KBM-7 (cell line): ENCODE data around the gene MDH1.
"Not testable (repeated sequence)": the region's sequence is repeated elsewhere in the genome, so short reads cannot be mapped to it uniquely, and the experiment has no call there.

Experiments
- DNase-seq: peaks from one replicate; pipeline ENCODE4 v3.0.0-alpha.2; 2015
- in situ Hi-C: fragments of 300-500 bp; cut with MboI; formaldehyde crosslinking; loops from 2 replicates; pipeline ENCODE4 v1.14.3; 2020; ENCODE audit warnings: low sequenced_read_pairs, low pct_unique_long_range_greater_than_20kb, mixed read lengths

The MDH1 gene

DNA sequence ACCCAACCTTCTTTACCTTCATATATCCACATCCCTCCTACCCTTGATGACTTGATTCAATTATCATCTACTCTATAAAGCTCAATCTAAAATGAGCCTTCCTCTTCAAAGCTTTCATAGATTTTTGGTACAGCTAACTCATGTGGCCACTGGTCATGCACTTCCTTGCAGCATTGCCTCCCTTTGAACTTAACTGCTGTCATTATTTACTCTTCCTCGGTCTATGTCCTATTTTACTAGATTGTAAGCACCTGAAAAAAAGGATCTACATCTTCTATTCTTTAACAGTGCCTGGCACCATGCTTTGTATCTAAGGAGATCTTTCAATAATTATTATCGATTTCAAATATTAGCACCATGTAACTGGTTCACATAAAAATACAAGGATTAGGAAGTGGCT, 30.6 kb downstream of the MDH1 start:
- no peak for DNase-seq
- in situ Hi-C loops, result no loop called here

DNA sequence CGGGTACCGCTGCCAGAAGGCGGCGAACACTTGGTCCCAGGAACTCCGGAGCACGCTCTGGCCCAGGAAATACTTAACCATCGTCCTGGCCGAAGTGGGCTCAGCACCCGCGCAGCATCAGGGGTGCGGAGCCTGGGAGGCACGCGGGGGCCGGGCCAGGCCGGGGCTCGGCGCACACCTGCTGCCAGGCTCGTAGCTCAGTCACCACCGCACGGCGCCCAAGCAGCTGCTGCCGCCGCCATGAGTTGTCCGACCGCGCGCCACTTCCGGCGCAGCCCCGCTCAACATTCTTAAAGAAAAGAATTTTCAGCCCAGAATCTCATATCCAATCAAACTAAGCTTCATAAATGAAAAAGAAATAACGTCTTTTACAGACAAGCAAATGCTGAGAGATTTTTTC, 34.0 kb downstream of the MDH1 start:
- DNase-seq, result no peak
- in situ Hi-C loops, result no loop called here

DNA sequence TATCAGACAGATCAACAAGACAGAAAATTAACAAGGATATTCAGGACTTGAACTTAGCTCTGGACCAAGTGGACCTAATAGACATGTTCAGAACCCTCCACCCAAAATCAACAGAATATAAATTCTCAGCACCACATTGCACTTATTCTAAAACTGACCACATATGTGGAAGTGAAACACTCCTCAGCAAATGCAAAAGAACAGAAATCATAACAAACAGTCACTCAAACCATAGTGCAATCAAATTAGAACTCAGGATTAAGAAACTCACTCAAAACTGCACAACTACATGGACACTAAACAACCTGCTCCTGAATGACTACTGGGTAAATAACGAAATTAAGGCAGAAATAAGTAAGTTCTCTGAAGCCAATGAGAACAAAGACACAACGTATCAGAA, 35.0 kb downstream of the MDH1 start:
- DNase-seq, in situ Hi-C loops: not testable (repeated sequence)

DNA sequence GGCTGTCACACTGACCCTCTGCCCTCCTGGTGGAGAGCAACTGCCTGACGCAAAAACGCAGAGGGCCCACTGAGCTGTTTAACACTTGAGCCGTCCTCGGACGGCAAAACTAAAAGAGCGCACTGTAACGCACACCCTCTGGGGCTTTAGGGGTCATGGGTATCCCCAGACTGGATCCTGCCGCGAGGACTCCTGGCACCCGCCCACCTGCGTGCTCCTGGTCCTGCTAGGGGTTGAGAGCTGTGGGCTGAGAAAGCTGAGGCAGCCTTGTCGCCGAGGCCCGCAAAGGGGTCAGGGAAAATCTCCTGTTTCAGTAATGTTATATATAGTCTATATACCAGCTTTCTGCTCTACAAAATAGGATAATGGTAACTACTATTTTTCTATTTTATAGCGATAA, 39.1 kb downstream of the MDH1 start:
- in situ Hi-C loops, result no loop called here
- no peak for DNase-seq

DNA sequence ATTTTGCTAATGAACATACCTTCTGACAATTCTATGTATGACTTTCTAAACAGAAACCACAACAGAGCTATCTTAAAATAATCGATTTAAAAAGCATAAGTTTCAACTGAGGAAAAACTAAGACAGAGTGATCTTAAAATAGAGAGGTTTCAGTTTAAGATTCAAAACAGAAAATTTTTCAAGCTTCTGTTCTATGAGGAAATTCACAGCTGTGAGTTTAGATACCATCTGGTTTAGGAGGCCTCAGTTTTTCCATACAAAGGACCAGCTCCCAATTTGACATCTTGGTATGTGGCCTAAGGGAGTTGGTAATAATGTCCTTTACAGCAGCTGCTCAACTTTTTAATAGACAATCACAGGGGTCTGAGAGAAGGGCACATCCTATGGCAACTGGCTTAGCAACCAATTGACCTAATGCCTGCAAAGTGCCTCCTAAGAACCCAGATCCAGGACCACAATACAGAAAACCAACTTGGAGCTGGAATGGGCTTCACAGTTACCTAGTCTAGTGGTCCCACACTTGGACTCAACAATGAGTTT, 39.7 kb downstream of the MDH1 start:
- in situ Hi-C loops, result no loop called here

DNA sequence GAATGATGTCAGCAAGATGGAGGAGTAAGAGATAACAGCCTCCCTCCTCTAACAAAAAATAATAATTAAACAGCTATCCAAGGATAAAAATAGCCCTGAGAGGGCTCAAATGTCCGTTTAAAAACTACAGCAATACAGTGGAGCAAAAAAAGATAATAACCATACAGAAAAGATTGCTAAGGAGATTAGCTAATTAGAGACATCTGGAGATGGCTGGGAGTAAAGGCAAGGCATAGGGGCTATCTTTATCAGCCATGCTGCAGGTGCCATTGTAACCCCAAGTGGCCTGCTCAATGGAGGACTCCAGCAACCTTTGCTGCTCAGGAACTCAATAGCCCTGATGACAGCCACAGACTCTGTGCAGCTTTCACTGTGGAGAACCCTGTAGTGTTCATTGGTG, 42.7 kb downstream of the MDH1 start:
- DNase-seq, result no peak
- in situ Hi-C loops, result no loop called here

More for the DNA sequence above, 39.7 kb downstream of the MDH1 start:
- DNase-seq, result no peak

DNA sequence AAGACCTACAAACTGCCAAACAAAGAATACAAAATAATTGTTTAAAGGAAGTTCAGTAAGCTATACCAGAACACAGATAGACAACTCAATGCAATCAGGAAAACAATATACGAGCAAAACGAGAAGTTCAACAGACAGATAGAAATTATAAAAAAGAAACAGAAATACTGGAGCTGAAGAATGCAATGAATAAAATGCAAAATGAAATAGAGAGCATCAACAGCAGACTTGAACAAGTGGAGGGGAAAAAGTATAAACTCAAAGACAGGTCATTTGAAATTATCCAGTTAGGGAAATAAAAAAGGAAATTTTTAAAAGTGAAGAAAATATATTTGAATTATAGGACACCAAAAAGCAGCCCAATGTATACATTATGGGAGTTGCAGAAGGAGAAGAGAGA, 43.6 kb downstream of the MDH1 start:
- DNase-seq, result no peak
- in situ Hi-C loops, result no loop called here

DNA sequence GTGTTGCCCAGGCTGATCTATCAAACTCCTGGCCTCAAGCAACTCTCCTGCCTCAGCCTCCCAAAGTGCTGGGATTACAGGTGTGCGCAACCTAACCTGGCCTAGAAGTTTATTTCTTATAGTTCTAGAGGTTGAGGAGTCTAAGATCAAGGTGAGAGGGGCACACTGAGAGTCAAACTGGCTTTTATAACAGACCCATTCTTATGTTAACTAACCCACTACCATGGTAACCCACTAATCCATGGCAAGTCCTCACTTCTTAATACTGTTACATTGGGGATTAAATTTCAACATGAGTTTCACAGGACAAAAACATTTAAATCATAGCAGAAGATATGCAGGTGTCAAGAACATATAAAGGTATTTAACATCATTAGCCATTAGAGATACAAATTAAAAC, 50.6 kb downstream of the MDH1 start:
- DNase-seq, result no peak
- in situ Hi-C loops, result no loop called here

DNA sequence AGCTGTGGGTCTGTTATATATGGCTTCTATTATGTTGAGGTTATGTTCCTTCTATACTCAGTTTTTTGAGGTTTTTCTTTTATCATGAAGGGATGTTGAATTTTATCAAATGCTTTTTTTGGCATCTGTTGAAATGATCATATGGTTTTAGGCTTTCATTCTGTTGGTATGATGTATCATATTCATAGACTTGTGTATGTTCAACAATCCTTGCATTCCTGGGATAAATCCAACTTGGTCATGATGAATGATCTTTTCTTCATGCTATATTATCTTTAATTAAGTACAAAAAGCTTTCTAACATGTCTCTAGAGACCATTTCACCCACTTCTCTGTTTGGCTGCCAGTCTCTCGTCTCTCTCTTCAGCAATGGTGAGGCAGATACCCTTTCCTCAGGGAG, 54.2 kb downstream of the MDH1 start:
- in situ Hi-C loops, result no loop called here
- DNase-seq, result no peak

DNA sequence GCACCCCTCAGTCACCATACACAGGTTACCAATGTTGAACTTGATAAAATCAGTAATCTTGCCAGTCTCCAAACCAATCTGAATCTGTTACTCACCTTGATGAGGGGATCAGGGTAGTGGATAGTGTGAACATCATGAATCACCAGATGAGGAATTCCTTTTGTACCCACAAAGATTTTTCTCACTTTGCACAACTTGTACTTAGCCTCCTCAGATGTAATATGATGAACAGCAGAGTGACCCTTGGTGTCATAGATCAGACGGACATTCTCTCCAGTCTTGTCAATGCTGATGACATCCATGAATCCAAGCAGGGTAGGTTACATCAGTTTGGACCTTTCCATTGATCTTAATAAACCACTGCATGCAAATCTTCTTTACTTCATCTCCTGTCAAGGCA, 54.7 kb downstream of the MDH1 start:
- DNase-seq, result no peak
- in situ Hi-C loops, result no loop called here

DNA sequence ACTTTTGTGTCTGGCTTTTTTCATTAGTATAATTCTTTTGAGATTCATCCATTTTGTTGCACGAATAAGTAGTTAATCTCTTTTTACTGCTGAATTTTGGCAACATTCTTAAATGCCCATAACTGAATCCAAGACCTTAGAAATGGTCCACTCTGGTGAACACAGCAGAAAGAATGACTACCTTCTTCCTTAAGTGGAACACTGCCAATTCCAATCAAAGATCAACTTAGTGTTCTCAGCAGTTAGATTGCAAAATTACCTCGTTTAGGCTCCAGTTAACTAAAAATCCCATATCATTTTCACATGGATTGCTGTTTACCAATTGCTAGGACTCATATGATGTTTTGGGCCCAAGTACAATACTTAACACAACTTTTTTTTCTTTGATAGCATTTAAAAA, 59.9 kb downstream of the MDH1 start:
- DNase-seq, result no peak
- in situ Hi-C loops, result no loop called here

DNA sequence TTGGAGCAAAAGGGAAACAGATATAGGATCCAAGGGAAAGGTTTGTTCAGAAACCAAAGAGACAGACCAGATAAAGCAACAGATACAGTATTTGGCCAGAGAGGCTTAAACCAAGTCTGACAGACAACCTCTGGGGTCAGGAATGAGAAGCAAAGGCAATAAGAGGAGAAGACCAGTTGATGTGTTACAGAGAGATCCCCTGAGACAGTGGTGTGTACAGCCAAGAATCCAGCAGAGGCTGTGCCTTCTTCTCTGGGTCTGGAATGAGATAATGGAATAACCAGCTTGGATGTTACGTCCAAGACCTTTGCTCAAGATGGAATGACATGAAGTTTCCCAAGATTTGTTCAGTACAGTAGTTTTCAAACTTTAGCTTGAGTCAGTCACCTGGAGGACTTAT, 61.1 kb downstream of the MDH1 start:
- no peak for DNase-seq
- in situ Hi-C loops, result no loop called here

DNA sequence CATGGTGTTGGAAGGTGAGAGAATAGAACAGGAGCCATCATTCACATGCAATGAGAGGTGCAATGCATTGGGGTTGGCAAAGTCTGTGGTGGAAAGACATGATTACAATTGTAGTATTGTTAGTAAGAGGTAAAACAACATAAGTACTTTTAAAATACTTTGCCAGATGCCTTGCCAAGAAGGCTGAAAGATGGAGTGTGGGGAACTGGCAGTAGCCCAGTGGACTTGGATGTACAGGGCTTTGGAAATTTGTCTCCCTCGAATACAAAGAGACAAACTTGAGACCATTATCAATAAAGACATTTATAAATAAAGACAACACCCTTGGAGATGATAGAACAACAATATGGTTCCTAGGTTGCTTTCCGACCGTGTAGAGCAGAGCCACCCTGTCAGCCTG, 62.0 kb downstream of the MDH1 start:
- DNase-seq, result no peak
- in situ Hi-C loops, result no loop called here

DNA sequence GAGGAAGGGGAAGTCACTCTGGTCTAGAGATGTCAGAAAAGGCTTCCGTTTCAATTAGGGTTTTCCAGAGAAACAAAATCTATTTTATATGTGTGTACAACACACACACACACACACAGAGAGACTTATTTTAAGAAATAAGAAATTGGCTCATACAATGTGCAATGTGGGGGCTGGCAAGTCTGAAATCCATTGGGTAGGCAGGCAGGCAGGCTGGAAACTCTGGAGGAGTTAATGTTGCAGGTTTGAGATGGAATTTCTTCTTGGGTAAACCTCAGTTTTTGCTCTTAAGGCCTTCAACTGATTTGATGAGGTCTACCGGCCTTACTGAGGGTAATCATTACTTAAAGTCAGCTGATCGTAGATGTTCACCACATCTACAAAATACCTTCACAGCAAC, 62.6 kb downstream of the MDH1 start:
- no peak for DNase-seq
- in situ Hi-C loops, result no loop called here

DNA sequence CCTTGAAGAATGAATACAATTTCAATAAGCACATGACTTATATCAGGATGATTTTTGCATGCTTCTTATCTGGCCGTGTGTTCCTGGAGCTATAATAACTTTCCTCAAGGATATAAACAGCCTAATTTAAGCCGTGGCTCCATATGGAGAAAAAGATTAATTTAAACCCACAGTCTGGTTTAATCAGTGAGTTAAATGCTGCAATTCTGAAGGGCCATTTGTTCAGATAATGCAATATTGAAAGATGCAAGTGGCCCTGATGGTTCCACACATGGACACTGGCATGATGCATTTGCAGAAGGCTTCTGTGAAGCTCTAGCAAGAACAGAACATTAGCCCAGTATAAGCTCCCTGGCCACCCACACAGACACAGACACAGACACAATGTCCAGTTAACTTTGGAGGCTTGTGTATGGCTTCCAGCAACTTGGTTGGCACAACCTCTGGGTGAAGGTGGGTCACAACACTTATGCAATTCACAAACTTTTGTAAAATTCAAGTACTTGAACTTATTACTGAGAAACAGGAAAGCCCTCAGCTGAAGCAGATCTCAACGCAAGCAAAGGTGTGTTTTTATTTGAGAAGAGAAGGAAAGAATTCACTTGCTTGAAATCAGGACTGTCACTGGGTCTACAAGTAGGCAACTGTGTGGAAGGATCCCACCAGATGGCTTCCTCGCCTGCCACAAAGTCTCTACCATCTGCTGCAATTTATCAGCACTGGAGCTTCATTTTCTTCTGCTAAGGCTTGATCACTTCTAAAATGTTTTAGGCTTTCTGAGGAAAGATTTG, 63.3 kb downstream of the MDH1 start:
- in situ Hi-C loops, result no loop called here
- no peak for DNase-seq

DNA sequence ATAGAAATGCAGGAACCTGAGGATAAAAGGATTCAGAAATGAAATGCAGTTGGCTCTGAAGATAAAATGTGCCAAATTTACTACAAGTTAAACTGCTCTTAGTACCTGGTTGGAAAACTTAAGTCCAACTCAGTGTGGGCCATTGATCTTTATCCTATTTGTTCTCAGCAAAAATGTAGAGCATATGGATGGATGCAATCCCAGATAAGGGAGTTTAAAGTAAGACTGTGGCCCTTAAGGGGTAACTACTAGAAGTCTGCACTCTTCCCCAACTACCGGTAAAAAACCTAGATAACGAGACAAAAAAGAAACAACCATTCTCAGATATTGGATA, 63.9 kb downstream of the MDH1 start:
- DNase-seq, result no peak
- in situ Hi-C loops, result no loop called here

DNA sequence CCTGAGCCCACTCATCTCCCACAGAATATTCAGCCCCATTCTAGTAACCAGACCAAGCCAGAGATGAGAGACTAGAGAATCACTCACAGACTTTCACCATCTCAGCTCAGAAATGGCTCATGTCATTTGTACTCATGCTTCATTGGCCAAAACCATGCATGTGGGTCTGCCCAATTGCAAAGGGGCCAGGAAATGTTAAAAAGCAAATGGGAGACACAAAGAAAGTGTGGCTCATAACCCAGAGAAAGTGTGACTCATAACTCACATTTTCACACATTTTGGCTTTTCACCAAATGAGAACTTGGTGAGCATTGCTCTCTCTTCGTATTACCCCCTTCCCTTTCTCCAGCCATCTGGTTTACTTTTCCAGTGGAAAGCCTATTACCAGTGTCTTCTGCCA, 66.2 kb downstream of the MDH1 start:
- in situ Hi-C loops, result no loop called here
- DNase-seq, result no peak
